Nephron (organoid): Measurements from ENCODE around the gene FRZB.

ENCODE experiments used
- H3K27ac Mint-ChIP-seq, 3 experiments: 2 replicates each; pipeline ENCODE4 v1.8.0; 2020; ENCODE audit warnings: mixed read lengths in 3 of 3, mild to moderate bottlenecking in 2 of 3, moderate library complexity in 1 of 3
- H3K27me3 Mint-ChIP-seq: 2 replicates; pipeline ENCODE4 v1.8.0; 2021; ENCODE audit warnings: low read depth, mild to moderate bottlenecking, moderate library complexity, mixed read lengths
- H3K36me3 Mint-ChIP-seq: 2 replicates; pipeline ENCODE4 v1.8.0; 2020; ENCODE audit warnings: low read depth, mixed read lengths
- H3K4me1 Mint-ChIP-seq: 2 replicates; pipeline ENCODE4 v1.8.0; 2020; ENCODE audit warnings: mixed read lengths
- H3K4me3 Mint-ChIP-seq, 3 experiments: 2 replicates each; pipeline ENCODE4 v1.8.0; 2020; ENCODE audit warnings: mild to moderate bottlenecking in 3 of 3, mixed read lengths in 3 of 3, moderate library complexity in 2 of 3
- H3K9me3 Mint-ChIP-seq: 2 replicates; pipeline ENCODE4 v1.8.0; 2020; ENCODE audit warnings: mixed read lengths
- TF ChIP-seq, protein P1 (sequence below), 3 experiments: fragments of 200-600 bp; sonication (generic); IDR thresholded peaks; one replicate each; pipeline ENCODE4 v1.5.0; 2021; ENCODE audit warnings: antibody characterized with exemption in 3 of 3; ENCODE audit not compliant: unreplicated experiment in 3 of 3

The FRZB gene

DNA sequence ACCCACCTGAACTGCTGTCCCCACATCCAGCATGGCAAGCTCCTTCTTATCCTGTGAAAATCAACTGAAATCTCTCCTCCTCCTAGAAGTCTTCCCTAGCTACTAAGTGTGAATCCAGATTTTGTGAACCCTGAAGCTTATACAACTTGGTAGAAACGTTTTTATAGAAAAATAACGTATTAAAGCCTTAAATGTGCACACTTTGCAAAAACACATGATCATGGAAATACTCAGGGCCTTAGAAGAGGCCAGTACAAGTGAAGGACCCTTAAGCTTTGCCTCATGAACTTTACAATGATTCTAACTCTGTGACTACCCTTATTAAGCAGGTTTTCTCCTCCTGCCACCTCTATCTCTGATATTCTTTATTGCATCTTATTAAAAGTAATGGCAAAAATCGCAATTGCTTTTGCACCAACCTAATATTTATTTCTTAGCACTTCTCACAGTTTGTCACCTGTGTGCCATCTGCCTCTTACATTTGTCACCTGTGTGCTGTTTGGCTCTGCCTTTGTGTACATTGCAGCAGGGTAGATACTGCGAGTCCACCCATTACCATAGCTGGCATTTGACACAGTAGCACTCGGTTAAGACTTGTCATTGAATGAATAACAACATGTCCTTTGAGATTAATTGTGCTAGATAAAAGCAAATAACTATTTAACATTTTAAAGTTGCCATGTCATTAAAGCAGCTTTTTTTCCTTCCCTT, 42.2 kb downstream of the FRZB start:
- TF ChIP-seq, protein P1, sequence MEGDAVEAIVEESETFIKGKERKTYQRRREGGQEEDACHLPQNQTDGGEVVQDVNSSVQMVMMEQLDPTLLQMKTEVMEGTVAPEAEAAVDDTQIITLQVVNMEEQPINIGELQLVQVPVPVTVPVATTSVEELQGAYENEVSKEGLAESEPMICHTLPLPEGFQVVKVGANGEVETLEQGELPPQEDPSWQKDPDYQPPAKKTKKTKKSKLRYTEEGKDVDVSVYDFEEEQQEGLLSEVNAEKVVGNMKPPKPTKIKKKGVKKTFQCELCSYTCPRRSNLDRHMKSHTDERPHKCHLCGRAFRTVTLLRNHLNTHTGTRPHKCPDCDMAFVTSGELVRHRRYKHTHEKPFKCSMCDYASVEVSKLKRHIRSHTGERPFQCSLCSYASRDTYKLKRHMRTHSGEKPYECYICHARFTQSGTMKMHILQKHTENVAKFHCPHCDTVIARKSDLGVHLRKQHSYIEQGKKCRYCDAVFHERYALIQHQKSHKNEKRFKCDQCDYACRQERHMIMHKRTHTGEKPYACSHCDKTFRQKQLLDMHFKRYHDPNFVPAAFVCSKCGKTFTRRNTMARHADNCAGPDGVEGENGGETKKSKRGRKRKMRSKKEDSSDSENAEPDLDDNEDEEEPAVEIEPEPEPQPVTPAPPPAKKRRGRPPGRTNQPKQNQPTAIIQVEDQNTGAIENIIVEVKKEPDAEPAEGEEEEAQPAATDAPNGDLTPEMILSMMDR (IDR thresholded peaks at IDR 0.05; ENCODE audit: unreplicated experiment in 3 of 3): no peak
- Mint-ChIP-seq H3K4me3 (no peak overlapping the region), H3K4me1 (peaks cover 11% of the 10 kb centered on the region), H3K36me3 (no peaks in the 10 kb centered on the region), H3K27ac (no peak overlapping the region), H3K9me3 (no peaks in the 10 kb centered on the region), H3K27me3 (peaks cover 11% of the 10 kb centered on the region)

DNA sequence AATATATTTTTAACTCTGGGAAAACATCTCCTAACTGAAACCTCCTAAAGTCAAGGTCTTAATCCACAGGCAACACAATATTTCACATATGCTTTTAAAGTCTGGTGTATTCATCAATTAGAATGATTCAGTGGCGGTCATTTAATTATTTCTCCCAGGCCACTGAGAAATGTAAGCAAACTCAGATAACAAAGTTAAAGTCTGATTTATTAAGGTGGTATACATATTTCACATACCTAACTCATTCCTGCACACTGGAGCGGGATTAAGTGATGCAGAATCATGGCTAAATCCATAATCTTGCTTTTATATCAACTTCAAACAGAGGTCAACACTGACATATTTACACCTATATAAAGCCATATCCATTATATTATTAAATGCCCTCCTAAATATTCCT, 43.7 kb downstream of the FRZB start:
- peaks cover 11% of the 10 kb centered on the region for H3K27me3 Mint-ChIP-seq
- no peaks in the 10 kb centered on the region for H3K9me3 Mint-ChIP-seq
- no peaks in the 10 kb centered on the region for H3K36me3 Mint-ChIP-seq
- TF ChIP-seq, protein P1 (IDR thresholded peaks at IDR 0.05; ENCODE audit: unreplicated experiment in 3 of 3): no peak
- H3K4me1 Mint-ChIP-seq: peaks cover 24% of the 10 kb centered on the region
- H3K27ac Mint-ChIP-seq: no peak overlapping the region
- no peak overlapping the region for H3K4me3 Mint-ChIP-seq

DNA sequence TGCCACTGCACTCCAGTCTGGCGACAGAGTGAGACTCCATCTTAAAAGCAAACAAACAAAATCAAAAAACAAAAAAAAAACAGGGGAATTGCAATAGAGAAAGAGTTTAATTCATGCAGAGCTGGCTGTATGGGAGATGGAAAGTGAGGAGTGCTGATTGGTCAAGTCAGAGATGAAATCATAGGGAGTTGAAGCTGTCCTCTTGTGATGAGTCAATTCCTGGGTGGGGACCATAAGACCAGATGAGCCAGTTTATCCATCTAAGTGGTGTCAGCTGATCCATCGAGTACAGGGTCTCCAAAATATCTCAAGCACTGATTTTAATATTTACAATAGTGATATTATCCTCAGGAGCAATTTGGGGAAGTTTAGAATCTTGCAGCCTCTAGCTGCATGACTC, 45.3 kb downstream of the FRZB start:
- Mint-ChIP-seq H3K36me3 (no peaks in the 10 kb centered on the region), H3K27me3 (peaks cover 11% of the 10 kb centered on the region), H3K27ac (no peak overlapping the region), H3K4me1 (peaks cover 28% of the 10 kb centered on the region), H3K9me3 (no peaks in the 10 kb centered on the region), H3K4me3 (no peak overlapping the region)
- TF ChIP-seq, protein P1 (IDR thresholded peaks at IDR 0.05; ENCODE audit: unreplicated experiment in 3 of 3): no peak

DNA sequence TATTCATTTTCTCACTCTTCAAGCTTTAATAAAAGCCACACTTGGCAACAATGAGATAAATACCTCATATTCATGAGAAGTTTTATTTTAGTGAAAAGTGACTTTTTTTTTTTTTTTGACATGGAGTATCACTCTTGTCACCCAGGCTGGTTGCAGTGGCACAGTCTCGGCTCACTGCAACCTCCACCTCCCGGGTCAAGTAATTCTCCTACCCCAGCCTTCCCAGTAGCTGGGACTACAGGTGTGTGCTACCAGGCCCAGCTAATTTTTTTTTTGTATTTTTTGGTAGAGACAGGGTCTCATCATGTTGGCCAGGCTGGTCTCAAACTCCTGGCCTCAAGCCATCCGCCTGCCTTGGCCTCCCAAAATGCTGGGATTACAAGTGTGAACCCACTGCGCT, 47.0 kb downstream of the FRZB start:
- peaks cover 25% of the 10 kb centered on the region for H3K4me1 Mint-ChIP-seq
- no peak overlapping the region for H3K4me3 Mint-ChIP-seq
- TF ChIP-seq, protein P1 (IDR thresholded peaks at IDR 0.05; ENCODE audit: unreplicated experiment in 3 of 3): no peak
- H3K27me3 Mint-ChIP-seq: peaks cover 10% of the 10 kb centered on the region
- no peaks in the 10 kb centered on the region for H3K9me3 Mint-ChIP-seq
- H3K27ac Mint-ChIP-seq: peak overlapping the region in 1 of 3 experiments; percentile 37
- no peaks in the 10 kb centered on the region for H3K36me3 Mint-ChIP-seq

DNA sequence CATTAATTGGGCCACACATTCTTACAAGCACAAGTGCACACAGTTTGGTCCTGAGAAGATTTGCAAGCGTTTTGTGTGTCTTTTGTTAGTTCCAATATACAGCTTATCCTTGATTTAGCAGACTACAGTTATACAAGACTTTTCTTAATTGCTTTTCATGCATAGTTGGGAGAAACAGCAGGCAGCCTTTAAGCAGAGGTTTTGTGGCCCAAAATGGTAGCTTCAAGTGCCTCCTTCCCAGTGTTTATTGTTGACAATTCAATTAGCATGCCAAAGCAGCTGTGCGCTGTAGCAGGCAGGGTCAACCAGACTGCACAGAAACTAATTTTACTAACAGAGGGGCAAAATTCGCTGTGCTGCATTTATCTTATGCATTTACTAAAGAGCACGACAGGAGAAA, 47.5 kb downstream of the FRZB start:
- Mint-ChIP-seq H3K4me1 (peaks cover 25% of the 10 kb centered on the region), H3K4me3 (no peak overlapping the region), H3K27me3 (peaks cover 6% of the 10 kb centered on the region), H3K9me3 (no peaks in the 10 kb centered on the region), H3K36me3 (no peaks in the 10 kb centered on the region), H3K27ac (peak overlapping the region; percentile 22 to 65 (median 57))
- TF ChIP-seq, protein P1 (IDR thresholded peaks at IDR 0.05; ENCODE audit: unreplicated experiment in 3 of 3): no peak

DNA sequence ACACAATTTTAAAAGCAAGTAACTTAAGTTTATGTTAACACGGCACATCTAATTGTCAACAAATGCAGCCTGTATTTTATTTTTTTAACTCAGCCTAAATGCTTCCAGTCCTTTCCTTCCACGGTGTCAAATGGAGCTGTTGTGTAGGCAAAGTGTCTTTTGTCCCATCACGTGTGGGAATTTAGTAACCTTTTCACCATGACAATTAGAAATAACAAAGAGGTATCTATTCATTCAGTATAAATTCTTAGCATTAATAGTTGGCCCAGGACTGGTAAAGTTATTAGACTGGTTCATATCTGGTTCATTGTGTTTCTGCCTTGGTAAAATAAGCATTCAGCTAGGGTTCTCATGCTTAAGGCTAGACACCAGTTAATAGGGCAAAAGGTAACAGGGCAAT, 47.9 kb downstream of the FRZB start:
- Mint-ChIP-seq H3K27me3 (peaks cover 2% of the 10 kb centered on the region), H3K4me3 (no peak overlapping the region), H3K36me3 (no peaks in the 10 kb centered on the region), H3K9me3 (no peaks in the 10 kb centered on the region), H3K4me1 (peaks cover 25% of the 10 kb centered on the region), H3K27ac (peak overlapping the region; percentile 22 to 65 (median 57))
- TF ChIP-seq, protein P1 (IDR thresholded peaks at IDR 0.05; ENCODE audit: unreplicated experiment in 3 of 3): no peak
